GM19025 (cell line): ENCODE results near the gene STRN3.
"Not testable (repeated sequence)": the region's sequence is repeated elsewhere in the genome, so short reads cannot be mapped to it uniquely, and the experiment has no call there.

Experiments used
- ATAC-seq: cut with Tn5 transposase; IDR thresholded peaks from one replicate; pipeline ENCODE4 v1.9.1; 2021; ENCODE audit warnings: mild to moderate bottlenecking, low read depth, moderate library complexity; ENCODE audit not compliant: unreplicated experiment

The STRN3 gene

GRCh38 chr14:30928462-30928861, 97.7 kb downstream of the STRN3 start:
- ATAC-seq, result no peak

DNA sequence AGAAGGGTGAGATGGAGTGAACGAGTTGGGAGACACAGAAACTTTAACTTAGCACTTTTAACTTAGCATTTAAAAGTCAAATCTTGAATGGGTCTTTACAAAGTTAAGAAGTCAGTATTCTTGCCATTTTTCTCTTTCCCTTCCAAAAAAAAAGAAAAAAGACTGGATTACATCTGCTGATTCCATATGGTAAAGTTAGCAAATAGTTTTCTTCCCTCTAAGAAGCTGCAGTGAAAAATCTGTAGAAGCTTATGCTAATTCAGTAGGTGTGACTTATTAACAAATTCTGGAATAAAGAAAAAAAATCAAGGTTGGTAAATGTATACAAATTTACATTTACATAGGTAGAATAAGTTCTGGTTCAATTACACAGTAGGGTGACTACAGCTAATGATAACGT, 100.9 kb downstream of the STRN3 start:
- no peak for ATAC-seq

DNA sequence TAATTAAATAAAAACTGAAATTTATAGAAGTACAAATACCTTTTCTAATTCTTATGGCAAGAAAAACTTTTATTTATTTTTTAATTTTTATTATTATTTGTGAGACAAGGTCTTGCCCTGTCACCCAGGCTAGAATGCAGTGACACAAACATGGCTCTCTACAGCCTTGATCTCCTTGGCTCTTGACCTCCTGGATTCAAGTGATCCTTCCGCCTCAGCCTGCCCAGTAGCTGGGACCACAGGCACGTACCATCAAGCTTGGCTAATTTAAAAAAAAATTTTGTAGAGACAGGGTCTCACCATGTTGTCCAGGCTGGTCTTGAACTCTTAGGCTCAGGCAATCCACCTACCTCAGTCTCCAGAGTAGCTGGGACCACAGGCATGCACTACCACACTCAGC, 104.4 kb downstream of the STRN3 start:
- no peak for ATAC-seq

DNA sequence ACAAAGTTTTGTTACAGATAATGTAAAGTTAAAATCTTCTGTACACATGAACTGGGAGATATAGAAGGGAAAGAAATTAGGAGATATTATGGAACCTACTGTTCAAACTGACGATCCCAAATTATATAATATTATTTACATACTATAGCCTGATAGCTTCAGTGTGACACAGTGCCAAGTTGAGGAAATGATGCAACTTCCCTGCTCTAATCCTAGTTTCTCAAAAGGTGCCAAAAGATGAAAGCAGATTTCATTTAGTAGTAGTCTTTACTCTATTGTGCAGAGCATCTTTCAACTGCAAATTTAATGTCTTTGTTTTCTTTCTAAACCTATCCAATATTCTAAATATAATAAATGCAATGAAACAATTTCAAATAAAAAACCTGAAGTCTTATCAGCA, 104.9 kb downstream of the STRN3 start:
- no peak for ATAC-seq

DNA sequence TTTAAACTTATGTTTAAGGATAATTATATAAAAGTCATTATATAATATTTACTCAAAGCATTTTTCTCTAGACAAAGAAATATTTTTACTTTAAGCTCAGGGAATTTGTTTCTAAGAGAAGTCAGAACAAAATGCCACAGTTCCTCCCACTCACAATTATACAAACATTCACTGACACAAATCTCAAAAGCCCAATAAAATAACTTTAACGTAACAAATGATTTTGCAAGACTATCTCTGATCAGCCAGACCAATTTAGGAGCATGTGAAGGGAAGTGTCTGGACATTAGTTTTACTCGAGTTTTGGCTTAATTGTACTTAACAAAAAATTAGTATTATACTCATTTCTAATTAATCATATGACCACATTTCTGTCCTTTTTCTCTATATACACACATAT, 110.6 kb downstream of the STRN3 start:
- ATAC-seq, result no peak

GRCh38 chr14:30914812-30915211, 111.4 kb downstream of the STRN3 start:
- no peak for ATAC-seq

GRCh38 chr14:30908826-30909225, 117.4 kb downstream of the STRN3 start:
- ATAC-seq, result no peak

- ATAC-seq, result no peak
Measured at GRCh38 chr14:30907659-30908057, 118.5 kb downstream of the STRN3 start.

GRCh38 chr14:30906752-30907658, 119.2 kb downstream of the STRN3 start:
- ATAC-seq, result no peak

- no peak for ATAC-seq
Measured at GRCh38 chr14:30903285-30904124, 122.7 kb downstream of the STRN3 start.

GRCh38 chr14:30897121-30897520, 129.1 kb downstream of the STRN3 start:
- not testable (repeated sequence) for ATAC-seq

GRCh38 chr14:30896435-30896834, 129.7 kb downstream of the STRN3 start:
- no peak for ATAC-seq

GRCh38 chr14:30894923-30895515, 131.2 kb downstream of the STRN3 start:
- ATAC-seq, result no peak

DNA sequence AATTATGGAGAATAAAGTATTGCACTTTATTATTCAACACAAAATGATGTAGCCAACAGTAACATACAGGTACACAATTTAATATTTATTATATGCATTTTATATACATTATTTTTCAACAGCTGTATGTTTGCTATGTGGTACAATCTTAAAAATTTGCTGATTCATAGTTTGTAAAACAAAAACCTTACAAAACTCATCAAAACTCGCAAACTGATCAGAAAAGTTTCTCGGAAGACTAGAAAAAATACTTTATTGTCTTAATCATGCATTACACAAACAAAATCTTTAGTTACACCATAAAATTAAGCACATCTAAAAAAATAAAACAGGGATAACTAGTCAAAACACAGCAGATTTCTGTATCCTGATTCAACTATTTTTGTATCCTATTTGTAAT, 132.4 kb downstream of the STRN3 start:
- ATAC-seq, result no peak

GRCh38 chr14:30889244-30889594, 137.0 kb downstream of the STRN3 start:
- ATAC-seq, result no peak

DNA sequence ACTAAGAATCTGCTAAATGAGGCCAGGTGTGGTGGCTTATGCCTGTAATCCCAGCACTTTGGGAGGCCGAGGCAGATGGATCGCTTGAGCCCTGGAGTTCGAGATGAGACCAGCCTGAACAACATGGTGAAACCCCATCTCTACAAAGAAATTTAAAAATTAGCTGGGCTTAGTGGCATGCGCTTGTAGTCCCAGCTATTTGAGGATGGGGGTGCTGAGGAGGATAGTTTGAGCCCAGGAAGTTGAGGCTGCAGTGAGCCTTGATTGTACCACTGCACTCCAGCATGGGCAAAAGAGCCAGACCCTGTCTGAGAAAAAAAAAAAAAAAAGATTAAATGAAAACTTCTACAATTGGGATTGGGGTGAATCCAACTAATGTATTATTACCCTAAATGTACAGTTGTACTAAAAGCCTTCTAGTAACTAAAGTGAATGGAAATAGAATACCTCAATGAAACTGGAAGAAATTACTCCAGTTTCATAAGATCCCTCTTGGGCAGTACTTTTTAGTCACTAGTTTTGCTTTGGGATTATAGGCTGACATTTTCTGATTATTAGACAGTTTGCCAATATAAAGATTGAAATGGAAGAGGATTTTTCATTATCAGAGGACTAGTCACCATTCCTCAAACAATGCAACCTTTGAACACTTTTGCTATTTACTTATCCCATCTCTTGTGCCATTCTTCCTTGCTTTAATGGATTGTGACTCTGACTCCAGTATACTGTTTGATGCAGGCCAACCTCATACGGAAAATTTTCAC, 137.5 kb downstream of the STRN3 start:
- ATAC-seq, result no peak

DNA sequence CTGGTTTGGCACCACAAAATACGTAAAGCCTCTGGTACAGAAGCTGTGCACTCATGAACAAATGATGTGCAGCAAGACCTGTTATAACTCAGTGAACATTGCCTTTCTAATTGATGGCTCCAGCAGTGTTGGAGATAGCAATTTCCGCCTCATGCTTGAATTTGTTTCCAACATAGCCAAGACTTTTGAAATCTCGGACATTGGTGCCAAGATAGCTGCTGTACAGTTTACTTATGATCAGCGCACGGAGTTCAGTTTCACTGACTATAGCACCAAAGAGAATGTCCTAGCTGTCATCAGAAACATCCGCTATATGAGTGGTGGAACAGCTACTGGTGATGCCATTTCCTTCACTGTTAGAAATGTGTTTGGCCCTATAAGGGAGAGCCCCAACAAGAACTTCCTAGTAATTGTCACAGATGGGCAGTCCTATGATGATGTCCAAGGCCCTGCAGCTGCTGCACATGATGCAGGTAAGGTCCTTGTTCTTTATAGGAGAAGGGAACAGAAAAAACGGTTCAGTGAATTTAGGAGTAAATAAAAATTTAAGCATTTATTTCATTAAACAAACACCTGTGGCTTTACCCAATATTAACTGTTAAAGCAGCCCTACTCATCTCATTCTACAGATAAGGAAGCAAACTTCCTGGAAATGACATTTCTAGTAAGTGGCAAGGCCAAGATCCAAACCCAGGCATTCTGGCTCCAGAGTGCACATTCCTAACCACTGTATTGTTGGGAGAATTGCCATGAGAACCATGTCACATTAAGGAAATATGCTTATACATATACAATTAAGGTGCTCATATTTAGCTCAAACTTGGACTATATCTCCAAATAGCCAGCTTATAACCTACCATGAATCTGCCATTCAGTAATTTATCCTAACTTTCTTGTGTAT, 140.1 kb downstream of the STRN3 start:
- no peak for ATAC-seq

GRCh38 chr14:30884901-30885300, 141.3 kb downstream of the STRN3 start:
- no peak for ATAC-seq

- no peak for ATAC-seq
Measured at GRCh38 chr14:30883508-30884294, 142.5 kb downstream of the STRN3 start.
